Ishikawa (cell line): ENCODE measurements around the gene RAPGEFL1.

Source experiments
- CEBPB ChIP-seq: IDR thresholded peaks from 2 replicates; pipeline ENCODE4 v1.6.1; 2012
- CREB1 ChIP-seq: IDR thresholded peaks from 2 replicates; pipeline ENCODE4 v1.6.1; 2012; ENCODE audit warnings: low read depth
- EGR1 ChIP-seq: IDR thresholded peaks from 2 replicates; pipeline ENCODE4 v1.6.1; 2012
- FOXM1 ChIP-seq: IDR thresholded peaks from 2 replicates; pipeline ENCODE4 v1.6.1; 2012; ENCODE audit warnings: low read depth, borderline replicate concordance
- NFIC ChIP-seq: IDR thresholded peaks from 2 replicates; pipeline ENCODE4 v1.6.1; 2012
- TAF1 ChIP-seq: IDR thresholded peaks from 2 replicates; pipeline ENCODE4 v1.6.1; 2012; ENCODE audit warnings: low read depth, mild to moderate bottlenecking
- TF ChIP-seq, protein P1 (sequence below): IDR thresholded peaks from 2 replicates; pipeline ENCODE4 v1.6.1; 2012; ENCODE audit warnings: low read depth, mild to moderate bottlenecking

DNA sequence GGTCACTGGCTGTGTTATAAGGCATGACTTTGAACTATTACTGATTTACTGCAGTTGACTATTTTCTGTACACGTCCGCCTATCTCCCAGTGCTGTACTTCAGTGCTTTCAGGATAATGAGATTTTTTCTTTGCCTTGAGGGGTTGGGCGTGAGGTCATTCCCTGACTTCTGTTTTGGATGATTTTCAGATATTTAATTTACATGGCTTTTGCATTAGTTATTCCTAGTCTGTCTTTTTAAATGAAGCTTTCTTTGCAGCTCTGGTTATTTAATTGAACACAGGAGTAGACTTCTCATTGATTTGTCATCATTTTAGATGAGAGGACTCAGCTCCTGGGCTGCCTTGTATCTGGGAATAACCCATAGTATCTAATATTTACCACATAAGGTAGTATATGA, 65.5 kb downstream of the RAPGEFL1 start:
- no peak for TF ChIP-seq NFIC
- TF ChIP-seq, protein P1, sequence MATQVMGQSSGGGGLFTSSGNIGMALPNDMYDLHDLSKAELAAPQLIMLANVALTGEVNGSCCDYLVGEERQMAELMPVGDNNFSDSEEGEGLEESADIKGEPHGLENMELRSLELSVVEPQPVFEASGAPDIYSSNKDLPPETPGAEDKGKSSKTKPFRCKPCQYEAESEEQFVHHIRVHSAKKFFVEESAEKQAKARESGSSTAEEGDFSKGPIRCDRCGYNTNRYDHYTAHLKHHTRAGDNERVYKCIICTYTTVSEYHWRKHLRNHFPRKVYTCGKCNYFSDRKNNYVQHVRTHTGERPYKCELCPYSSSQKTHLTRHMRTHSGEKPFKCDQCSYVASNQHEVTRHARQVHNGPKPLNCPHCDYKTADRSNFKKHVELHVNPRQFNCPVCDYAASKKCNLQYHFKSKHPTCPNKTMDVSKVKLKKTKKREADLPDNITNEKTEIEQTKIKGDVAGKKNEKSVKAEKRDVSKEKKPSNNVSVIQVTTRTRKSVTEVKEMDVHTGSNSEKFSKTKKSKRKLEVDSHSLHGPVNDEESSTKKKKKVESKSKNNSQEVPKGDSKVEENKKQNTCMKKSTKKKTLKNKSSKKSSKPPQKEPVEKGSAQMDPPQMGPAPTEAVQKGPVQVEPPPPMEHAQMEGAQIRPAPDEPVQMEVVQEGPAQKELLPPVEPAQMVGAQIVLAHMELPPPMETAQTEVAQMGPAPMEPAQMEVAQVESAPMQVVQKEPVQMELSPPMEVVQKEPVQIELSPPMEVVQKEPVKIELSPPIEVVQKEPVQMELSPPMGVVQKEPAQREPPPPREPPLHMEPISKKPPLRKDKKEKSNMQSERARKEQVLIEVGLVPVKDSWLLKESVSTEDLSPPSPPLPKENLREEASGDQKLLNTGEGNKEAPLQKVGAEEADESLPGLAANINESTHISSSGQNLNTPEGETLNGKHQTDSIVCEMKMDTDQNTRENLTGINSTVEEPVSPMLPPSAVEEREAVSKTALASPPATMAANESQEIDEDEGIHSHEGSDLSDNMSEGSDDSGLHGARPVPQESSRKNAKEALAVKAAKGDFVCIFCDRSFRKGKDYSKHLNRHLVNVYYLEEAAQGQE: no peak
- TF ChIP-seq CEBPB: no peak
- TF ChIP-seq TAF1: no peak
- TF ChIP-seq CREB1: no peak
- TF ChIP-seq EGR1: no peak
- no peak for TF ChIP-seq FOXM1
